ENCODE measurements around the gene OR5C1. TPM values are rescaled to one million over a fixed set of nuclear protein-coding genes. Genes with fewer than 3 reads are reported as not detected.
"Not testable (repeated sequence)": the region's sequence is repeated elsewhere in the genome, so short reads cannot be mapped to it uniquely, and the experiment has no call there.

The OR5C1 gene
- total RNA-seq, 2 experiments from 2014 or later, result not detected

DNA sequence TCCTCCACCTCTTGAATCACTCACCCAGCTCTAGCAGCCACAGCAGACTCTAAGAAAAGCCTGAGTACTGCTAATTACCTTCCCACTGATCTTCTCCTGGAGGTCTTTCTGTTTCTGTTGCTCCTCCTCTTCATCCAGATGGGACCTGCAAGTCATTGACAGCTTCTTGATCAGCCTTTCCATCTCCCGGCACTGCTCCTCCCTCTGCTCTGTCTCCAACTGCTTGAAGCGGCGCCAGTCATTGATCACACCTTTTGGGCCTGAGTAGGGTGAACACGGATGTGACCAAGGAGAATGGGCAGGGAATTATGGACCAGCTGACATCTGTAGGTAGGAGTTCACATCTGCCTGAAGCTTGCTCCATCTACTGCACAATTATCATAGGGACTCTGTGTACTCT is 34.2 kb downstream of the OR5C1 start:
- Histone ChIP-seq H3K27ac (ENCODE audit: low read depth, low read length, poor library complexity, severe bottlenecking) (no peak overlapping the region), H2AFZ (ENCODE audit: low read length) (no peak overlapping the region), H3K9me3 (ENCODE audit: low read length) (no peaks in the 10 kb centered on the region), H3K9me2 (ENCODE audit: insufficient read depth, low read length) (no peaks in the 10 kb centered on the region), H3K79me2 (ENCODE audit: insufficient read depth, low read depth, low read length) (peaks cover 37% of the 10 kb centered on the region), H4K20me1 (ENCODE audit: insufficient read depth, low read length) (no peaks in the 10 kb centered on the region), H3K4me1 (ENCODE audit: insufficient read depth, low read length, poor library complexity, severe bottlenecking) (peaks cover 17% of the 10 kb centered on the region), H3K4me2 (ENCODE audit: low read length) (no peak overlapping the region), H3K4me3 (ENCODE audit: low read depth, low read length, poor library complexity, severe bottlenecking) (no peak overlapping the region), H3K36me3 (ENCODE audit: insufficient read depth, low read length) (peaks cover 70% of the 10 kb centered on the region)
- no peak for DNase-seq (ENCODE audit: low spot score)
- intact Hi-C loops (cut with micrococcal nuclease; ENCODE audit: unreplicated experiment), result loop anchor here (10.0 kb wide), 1 partner anchor 522 kb away; no protein-coding TSS in a partner anchor
- no peak for TF ChIP-seq EZH2phosphoT487 (IDR thresholded peaks at IDR 0.05; ENCODE audit: borderline replicate concordance, low read depth, low read length)
- TF ChIP-seq CTCF (conservative IDR thresholded peaks at IDR 0.05; ENCODE audit: low read length), result no peak
- POLR2A ChIA-PET, result no interaction called here
- BruUV-seq (replicated peaks), result no TSS peak
- CTCF ChIA-PET (ENCODE audit: unreplicated experiment), result no interaction called here

GRCh38 chr9:122827761-122828093 is 39.0 kb downstream of the OR5C1 start:
- CTCF ChIA-PET (ENCODE audit: unreplicated experiment), result interaction anchor here (0.6 kb wide), 2 partner anchors 11 to 477 kb away, joined by 3 to 5 read pairs; no protein-coding TSS in a partner anchor
- peaks cover 39% of the 10 kb centered on the region for H3K79me2 ChIP-seq (ENCODE audit: insufficient read depth, low read depth, low read length)
- intact Hi-C loops (cut with micrococcal nuclease; ENCODE audit: unreplicated experiment), result loop anchor here (10.0 kb wide), 1 partner anchor 517 kb away; no protein-coding TSS in a partner anchor
- H2AFZ ChIP-seq (ENCODE audit: low read length), result peak overlapping the region; percentile 100; the same call in 1 of the 2 replicates
- peak overlapping the region; percentile 86 for H3K4me3 ChIP-seq (ENCODE audit: low read depth, low read length, poor library complexity, severe bottlenecking)
- H3K36me3 ChIP-seq (ENCODE audit: insufficient read depth, low read length), result peaks cover 32% of the 10 kb centered on the region
- POLR2A ChIA-PET, result interaction anchor here (0.6 to 1.9 kb wide), 5 partner anchors 71 to 484 kb away, joined by 3 to 6 read pairs (median 5); partner anchors contain the start of genes RABGAP1 and RC3H2
- H3K9me2 ChIP-seq (ENCODE audit: insufficient read depth, low read length), result no peaks in the 10 kb centered on the region
- peaks cover 21% of the 10 kb centered on the region for H3K4me1 ChIP-seq (ENCODE audit: insufficient read depth, low read length, poor library complexity, severe bottlenecking)
- H3K4me2 ChIP-seq (ENCODE audit: low read length), result peak overlapping the region; percentile 96
- H4K20me1 ChIP-seq (ENCODE audit: insufficient read depth, low read length), result no peaks in the 10 kb centered on the region
- peak overlapping the region; percentile 59 for H3K27ac ChIP-seq (ENCODE audit: low read depth, low read length, poor library complexity, severe bottlenecking)
- BruUV-seq (replicated peaks), result no TSS peak
- TF ChIP-seq CTCF (conservative IDR thresholded peaks at IDR 0.05; ENCODE audit: low read length), result no peak
- H3K9me3 ChIP-seq (ENCODE audit: low read length), result no peaks in the 10 kb centered on the region
- DNase-seq (ENCODE audit: low spot score), result peak; percentile 12

GRCh38 chr9:122828965-122829284 is 40.2 kb downstream of the OR5C1 start:
- H3K9me3 ChIP-seq (ENCODE audit: low read length); DNase-seq (ENCODE audit: low spot score); CTCF ChIA-PET (ENCODE audit: unreplicated experiment); H3K9me2 ChIP-seq (ENCODE audit: insufficient read depth, low read length); H4K20me1 ChIP-seq (ENCODE audit: insufficient read depth, low read length); BruUV-seq (replicated peaks): not testable (repeated sequence)
- peak overlapping the region; percentile 59 for H3K27ac ChIP-seq (ENCODE audit: low read depth, low read length, poor library complexity, severe bottlenecking)
- H3K4me1 ChIP-seq (ENCODE audit: insufficient read depth, low read length, poor library complexity, severe bottlenecking), result peaks cover 21% of the 10 kb centered on the region
- H2AFZ ChIP-seq (ENCODE audit: low read length), result peak overlapping the region; percentile 100
- H3K4me2 ChIP-seq (ENCODE audit: low read length), result peak overlapping the region; percentile 65
- intact Hi-C loops (cut with micrococcal nuclease; ENCODE audit: unreplicated experiment), result loop anchor here (10.0 kb wide), 1 partner anchor 516 kb away; no protein-coding TSS in a partner anchor
- peaks cover 39% of the 10 kb centered on the region for H3K79me2 ChIP-seq (ENCODE audit: insufficient read depth, low read depth, low read length)
- POLR2A ChIA-PET, result interaction anchor here (0.7 to 1.9 kb wide), 5 partner anchors 33 to 166 kb away, joined by 4 to 6 read pairs (median 5); partner anchors contain the start of genes RABGAP1 and RC3H2
- H3K36me3 ChIP-seq (ENCODE audit: insufficient read depth, low read length), result peaks cover 23% of the 10 kb centered on the region
- peak overlapping the region; percentile 86 for H3K4me3 ChIP-seq (ENCODE audit: low read depth, low read length, poor library complexity, severe bottlenecking)
